OCI-LY1 (cell line): ENCODE measurements around the gene SPATA31C1.
"Not testable (repeated sequence)": the region's sequence is repeated elsewhere in the genome, so short reads cannot be mapped to it uniquely, and the experiment has no call there.

Experiments used
- H2AFZ ChIP-seq: fragments of 200-600 bp; sonication (generic), shearing (Covaris generic); 2 replicates; pipeline ENCODE4 v1.6.0; 2014; ENCODE audit warnings: antibody characterized with exemption, mild to moderate bottlenecking, low read length
- H3F3A ChIP-seq: fragments of 200-600 bp; sonication (generic), shearing (Covaris generic); 2 replicates; pipeline ENCODE4 v1.6.0; 2014; ENCODE audit warnings: mild to moderate bottlenecking, antibody characterized with exemption, low read length, moderate library complexity; ENCODE audit not compliant: insufficient read depth
- H3K27ac ChIP-seq: fragments of 200-600 bp; sonication (generic); 2 replicates; pipeline ENCODE4 v1.5.1; 2014; ENCODE audit warnings: low read length, mixed run types, mild to moderate bottlenecking, low read depth; ENCODE audit not compliant: poor library complexity, severe bottlenecking
- H3K27me3 ChIP-seq: fragments of 200-600 bp; sonication (generic); 2 replicates; pipeline ENCODE4 v1.6.0; 2014; ENCODE audit warnings: antibody characterized with exemption, mild to moderate bottlenecking, low read length, moderate library complexity; ENCODE audit not compliant: insufficient read depth
- H3K36me3 ChIP-seq: fragments of 200-600 bp; sonication (generic); 2 replicates; pipeline ENCODE4 v1.6.1; 2014; ENCODE audit warnings: mild to moderate bottlenecking, antibody characterized with exemption, low read length, moderate library complexity, mixed read lengths; ENCODE audit not compliant: insufficient read depth
- H3K4me1 ChIP-seq: fragments of 200-600 bp; sonication (generic); 2 replicates; pipeline ENCODE4 v1.5.1; 2014; ENCODE audit warnings: mild to moderate bottlenecking, low read length, moderate library complexity; ENCODE audit not compliant: insufficient read depth, severe bottlenecking
- H3K4me2 ChIP-seq: fragments of 200-600 bp; sonication (generic), shearing (Covaris generic); 2 replicates; pipeline ENCODE4 v1.6.1; 2014; ENCODE audit warnings: low read length
- H3K4me3 ChIP-seq: fragments of 200-600 bp; sonication (generic); 2 replicates; pipeline ENCODE4 v1.5.1; 2014; ENCODE audit warnings: low read length, low read depth, mild to moderate bottlenecking, mixed read lengths; ENCODE audit not compliant: poor library complexity, severe bottlenecking
- H3K79me2 ChIP-seq: fragments of 200-600 bp; shearing (Covaris generic); 2 replicates; pipeline ENCODE4 v1.6.1; 2016; ENCODE audit warnings: mixed run types, low read length, mixed read lengths; ENCODE audit not compliant: insufficient read depth
- H3K9ac ChIP-seq: fragments of 200-600 bp; sonication (generic), shearing (Covaris generic); 2 replicates; pipeline ENCODE4 v1.6.1; 2014; ENCODE audit warnings: mild to moderate bottlenecking, low read length, mixed read lengths
- H3K9me2 ChIP-seq: fragments of 200-600 bp; sonication (generic), shearing (Covaris generic); 2 replicates; pipeline ENCODE4 v1.6.1; 2014; ENCODE audit warnings: low read depth, mild to moderate bottlenecking, low read length, mixed read lengths
- H3K9me3 ChIP-seq: fragments of 200-600 bp; shearing (Covaris generic); 2 replicates; pipeline ENCODE4 v1.6.1; 2014; ENCODE audit warnings: low read length, mixed read lengths
- H4K20me1 ChIP-seq: fragments of 200-600 bp; sonication (generic), shearing (Covaris generic); 2 replicates; pipeline ENCODE4 v1.6.0; 2016; ENCODE audit warnings: mild to moderate bottlenecking, low read length; ENCODE audit not compliant: insufficient read depth
- CTCF ChIP-seq: fragments of 200-600 bp; sonication (generic), shearing (Covaris generic); IDR thresholded peaks from 2 replicates; pipeline ENCODE4 v1.5.1; 2017; ENCODE audit warnings: mild to moderate bottlenecking, antibody characterized with exemption, low read length, moderate library complexity, mixed read lengths
- EZH2 ChIP-seq: fragments of 200-600 bp; sonication (generic), shearing (Covaris generic); IDR thresholded peaks from 2 replicates; pipeline ENCODE4 v1.8.0; 2017; ENCODE audit warnings: borderline replicate concordance, mixed run types, mild to moderate bottlenecking, antibody characterized with exemption, low read length, moderate library complexity, mixed read lengths

The SPATA31C1 gene

GRCh38 chr9:87917662-87918061 lies at the start of gene SPATA31C1:
SPATA31C1 (plus strand) TSS chr9:87917962.
- H3K36me3 ChIP-seq, H2AFZ ChIP-seq, H3K4me2 ChIP-seq, H3K9me2 ChIP-seq, H4K20me1 ChIP-seq, H3K79me2 ChIP-seq, H3K9ac ChIP-seq, H3K9me3 ChIP-seq, H3F3A ChIP-seq, H3K27me3 ChIP-seq, H3K4me3 ChIP-seq, H3K27ac ChIP-seq, H3K4me1 ChIP-seq: not testable (repeated sequence)

GRCh38 chr9:87868175-87868574 lies 49.6 kb upstream of the SPATA31C1 start:
- Histone ChIP-seq H3K9me3 (no peaks in the 10 kb centered on the region), H2AFZ (no peak overlapping the region), H4K20me1 (no peaks in the 10 kb centered on the region), H3K36me3 (no peaks in the 10 kb centered on the region), H3K4me2 (no peak overlapping the region), H3F3A (no peaks in the 10 kb centered on the region), H3K9me2 (no peaks in the 10 kb centered on the region), H3K27me3 (no peaks in the 10 kb centered on the region), H3K9ac (no peak overlapping the region), H3K4me1 (no peaks in the 10 kb centered on the region), H3K79me2 (no peaks in the 10 kb centered on the region), H3K4me3 (no peak overlapping the region), H3K27ac (no peak overlapping the region)
- TF ChIP-seq CTCF (no peak), EZH2 (no peak)

- Histone ChIP-seq H4K20me1 (no peaks in the 10 kb centered on the region), H2AFZ (no peak overlapping the region), H3K9ac (no peak overlapping the region), H3K4me3 (no peak overlapping the region), H3K9me2 (no peaks in the 10 kb centered on the region), H3K36me3 (no peaks in the 10 kb centered on the region), H3K27ac (no peak overlapping the region), H3K27me3 (no peaks in the 10 kb centered on the region), H3F3A (no peaks in the 10 kb centered on the region), H3K4me2 (no peak overlapping the region), H3K4me1 (no peaks in the 10 kb centered on the region), H3K79me2 (no peaks in the 10 kb centered on the region), H3K9me3 (no peaks in the 10 kb centered on the region)
- no peak for TF ChIP-seq CTCF
- TF ChIP-seq EZH2 = no peak
Measured at GRCh38 chr9:87868635-87869034, 49.1 kb upstream of the SPATA31C1 start.

- no peaks in the 10 kb centered on the region for H3K36me3 ChIP-seq
- H3K79me2 ChIP-seq = no peaks in the 10 kb centered on the region
- TF ChIP-seq CTCF (no peak), EZH2 (no peak)
- no peaks in the 10 kb centered on the region for H4K20me1 ChIP-seq
- no peak overlapping the region for H3K27ac ChIP-seq
- H3F3A ChIP-seq = no peaks in the 10 kb centered on the region
- H3K9me2 ChIP-seq = no peaks in the 10 kb centered on the region
- no peak overlapping the region for H2AFZ ChIP-seq
- no peak overlapping the region for H3K9ac ChIP-seq
- H3K9me3 ChIP-seq = no peaks in the 10 kb centered on the region
- H3K4me3 ChIP-seq = no peak overlapping the region
- no peaks in the 10 kb centered on the region for H3K4me1 ChIP-seq
- H3K4me2 ChIP-seq = no peak overlapping the region
- no peaks in the 10 kb centered on the region for H3K27me3 ChIP-seq
Measured at GRCh38 chr9:87869082-87869481, 48.7 kb upstream of the SPATA31C1 start.
